HG02642 (cell line): ENCODE data around the gene DAND5.

Experiments used
- ATAC-seq: cut with Tn5 transposase; IDR thresholded peaks from one replicate; pipeline ENCODE4 v1.9.1; 2021; ENCODE audit warnings: mild to moderate bottlenecking; ENCODE audit not compliant: unreplicated experiment, poor library complexity

Gene DAND5

GRCh38 chr19:12969292-12969988, at the start of gene DAND5:
DAND5 (plus strand) TSS chr19:12969576; CDS start chr19:12969661, 85 bp downstream.
- ATAC-seq: no peak

- no peak for ATAC-seq
Observed at GRCh38 chr19:12921047-12921446, 48.3 kb upstream of the DAND5 start.

GRCh38 chr19:12922959-12923358, 46.4 kb upstream of the DAND5 start:
- ATAC-seq: no peak

- ATAC-seq: no peak
Observed at GRCh38 chr19:12924621-12925310, 44.6 kb upstream of the DAND5 start.

- ATAC-seq: no peak
Observed at GRCh38 chr19:12930002-12930645, 39.3 kb upstream of the DAND5 start.

GRCh38 chr19:12932392-12933286, 36.7 kb upstream of the DAND5 start:
- ATAC-seq: no peak

GRCh38 chr19:12933287-12934072, 35.9 kb upstream of the DAND5 start, which contains the start of gene FARSA:
FARSA (minus strand) TSS chr19:12933711; CDS start chr19:12933696, 15 bp downstream.
- peak; percentile 44 for ATAC-seq

- no peak for ATAC-seq
Observed at GRCh38 chr19:12935071-12935470, 34.3 kb upstream of the DAND5 start.

GRCh38 chr19:12936582-12936981, 32.8 kb upstream of the DAND5 start:
- ATAC-seq: no peak

- no peak for ATAC-seq
Observed at GRCh38 chr19:12937093-12937926, 32.1 kb upstream of the DAND5 start.

GRCh38 chr19:12937927-12938778, 31.2 kb upstream of the DAND5 start, which contains the start of gene CALR:
CALR (plus strand) TSS chr19:12938609; CDS start chr19:12938680, 71 bp downstream.
- peak; percentile 86 for ATAC-seq

GRCh38 chr19:12938779-12939601, 30.4 kb upstream of the DAND5 start:
- no peak for ATAC-seq

- ATAC-seq: no peak
Observed at GRCh38 chr19:12939975-12940423, 29.4 kb upstream of the DAND5 start.

GRCh38 chr19:12940897-12941296, 28.5 kb upstream of the DAND5 start:
- no peak for ATAC-seq

- no peak for ATAC-seq
Observed at GRCh38 chr19:12943437-12944044, 25.8 kb upstream of the DAND5 start.

GRCh38 chr19:12944104-12944674, 25.2 kb upstream of the DAND5 start:
- ATAC-seq: no peak
